PC-3 (cell line): ENCODE measurements around the gene PCP4L1. TPM values are rescaled to one million over a fixed set of nuclear protein-coding genes. Genes with fewer than 3 reads are reported as not detected.

Experiments used
- ATAC-seq: fragments of 200-7000 bp; cut with Tn5 transposase; 2 replicates; pipeline ENCODE4 v1.9.1; 2020; ENCODE audit warnings: mild to moderate bottlenecking, moderate library complexity
- BruUV-seq: library from RNA; stranded (reverse); fragments of 400-500 nt; replicated peaks from 2 replicates; lab custom pipeline; 2021; lab: Mats Ljungman, UMichigan
- CTCF ChIA-PET: fragments of 300-600 bp; sonication (Branson Sonifier 250); formaldehyde crosslinking; loops from one replicate; lab custom pipeline; 2022; ENCODE audit warnings: antibody characterized with exemption; lab: Charles Lee
- POLR2A ChIA-PET: fragments of 300-600 bp; sonication (Branson Sonifier 250); formaldehyde crosslinking; loops from one replicate; lab custom pipeline; 2022; ENCODE audit warnings: antibody characterized with exemption; ENCODE audit not compliant: unreplicated experiment; lab: Charles Lee
- DNase-seq: peaks from one replicate; pipeline ENCODE4 v3.0.0-alpha.2; 2015
- H2AFZ ChIP-seq: fragments of 300-600 bp; sonication (generic); 2 replicates; pipeline ENCODE4 v1.6.0; 2016; ENCODE audit warnings: antibody characterized with exemption, low read length
- H3F3A ChIP-seq: fragments of 300-600 bp; sonication (generic); one replicate; pipeline ENCODE4 v1.6.0; 2017; ENCODE audit warnings: antibody characterized with exemption, low read length, control low read depth, mild to moderate bottlenecking; ENCODE audit not compliant: unreplicated experiment
- H3K27ac ChIP-seq: fragments of 300-600 bp; sonication (generic); 2 replicates; pipeline ENCODE4 v1.5.1; 2016; ENCODE audit warnings: mild to moderate bottlenecking, low read length
- H3K27me3 ChIP-seq: fragments of 300-600 bp; sonication (generic); 2 replicates; pipeline ENCODE4 v1.6.1; 2016; ENCODE audit warnings: low read length, mixed read lengths
- H3K36me3 ChIP-seq: fragments of 300-600 bp; sonication (generic); 2 replicates; pipeline ENCODE4 v1.6.1; 2016; ENCODE audit warnings: low read depth, mixed run types, low read length, mixed read lengths
- H3K4me1 ChIP-seq: fragments of 300-600 bp; sonication (generic); 2 replicates; pipeline ENCODE4 v1.5.1; 2016; ENCODE audit warnings: low read length; ENCODE audit not compliant: insufficient read depth
- H3K4me2 ChIP-seq: fragments of 300-600 bp; sonication (generic); 2 replicates; pipeline ENCODE4 v1.6.0; 2016; ENCODE audit warnings: low read length
- H3K4me3 ChIP-seq: fragments of 300-600 bp; sonication (generic); 2 replicates; pipeline ENCODE4 v1.5.1; 2016; ENCODE audit warnings: mild to moderate bottlenecking, low read length, mixed read lengths
- H3K79me2 ChIP-seq: fragments of 300-600 bp; sonication (generic); 2 replicates; pipeline ENCODE4 v1.6.1; 2017; ENCODE audit warnings: low read length, mixed read lengths
- H3K9ac ChIP-seq: fragments of 300-600 bp; sonication (generic); 2 replicates; pipeline ENCODE4 v1.6.0; 2016; ENCODE audit warnings: mild to moderate bottlenecking, low read length
- H3K9me2 ChIP-seq: fragments of 300-600 bp; sonication (generic); replicated peaks from 2 replicates; pipeline ENCODE4 v1.6.1; 2016; ENCODE audit warnings: mixed run types, low read length, mixed read lengths
- H3K9me3 ChIP-seq: fragments of 300-600 bp; sonication (generic); 2 replicates; pipeline ENCODE4 v1.6.1; 2016; ENCODE audit warnings: low read length, mixed read lengths
- H4K20me1 ChIP-seq: fragments of 300-600 bp; sonication (generic); 2 replicates; pipeline ENCODE4 v1.6.1; 2016; ENCODE audit warnings: low read length, mixed read lengths
- CTCF ChIP-seq: fragments of 300-600 bp; sonication (generic); conservative IDR thresholded peaks from 2 replicates; pipeline ENCODE4 v1.5.1; 2017; ENCODE audit warnings: antibody characterized with exemption, low read depth, mild to moderate bottlenecking, low read length
- EZH2 ChIP-seq: fragments of 300-600 bp; sonication (generic); IDR thresholded peaks from one replicate; pipeline ENCODE4 v1.6.1; 2017; ENCODE audit warnings: antibody characterized with exemption, mild to moderate bottlenecking, low read length; ENCODE audit not compliant: unreplicated experiment
- EZH2phosphoT487 ChIP-seq: fragments of 300-600 bp; sonication (generic); IDR thresholded peaks from 2 replicates; pipeline ENCODE4 v1.6.1; 2018; ENCODE audit warnings: mild to moderate bottlenecking, antibody characterized with exemption, low read length, borderline replicate concordance
- intact Hi-C: fragments of 100-400 bp; cut with micrococcal nuclease; formaldehyde crosslinking; loops from 2 replicates; pipeline ENCODE4 v1.9.0; 2023
- total RNA-seq: library from RNA; depleted of rRNA; stranded (reverse); fragments of >200 nt; gene quantifications from 2 replicates; pipeline ENCODE4 v1.2.3, GENCODE V29; 2014

Gene PCP4L1
- total RNA-seq, 1 experiment from 2014 or later, result 0.07 TPM

GRCh38 chr1:161285113-161285512, 26.6 kb downstream of the PCP4L1 start:
- DNase-seq, result no peak
- Histone ChIP-seq H3K27me3 (peaks cover 49% of the 10 kb centered on the region), H3K9ac (no peak overlapping the region), H3K27ac (no peak overlapping the region), H3K4me2 (no peak overlapping the region), H3K9me3 (no peaks in the 10 kb centered on the region), H3F3A (no peaks in the 10 kb centered on the region), H2AFZ (no peak overlapping the region), H3K4me1 (no peaks in the 10 kb centered on the region), H4K20me1 (no peaks in the 10 kb centered on the region), H3K36me3 (no peaks in the 10 kb centered on the region), H3K9me2 (no peaks in the 10 kb centered on the region), H3K79me2 (no peaks in the 10 kb centered on the region), H3K4me3 (no peak overlapping the region)
- ChIA-PET CTCF (no interaction called here), POLR2A (no interaction called here)
- ATAC-seq, result no peak
- TF ChIP-seq CTCF (no peak), EZH2 (no peak), EZH2phosphoT487 (no peak)
- no TSS peak for BruUV-seq
- intact Hi-C loops, result no loop called here

- no peak overlapping the region for H3K4me2 ChIP-seq
- no peaks in the 10 kb centered on the region for H3K9me3 ChIP-seq
- no peak overlapping the region for H3K27ac ChIP-seq
- no peak overlapping the region for H3K9ac ChIP-seq
- H3K4me1 ChIP-seq, result no peaks in the 10 kb centered on the region
- no TSS peak for BruUV-seq
- no peak overlapping the region for H3K4me3 ChIP-seq
- H2AFZ ChIP-seq, result no peak overlapping the region
- no peaks in the 10 kb centered on the region for H3K79me2 ChIP-seq
- POLR2A ChIA-PET, result interaction anchor here (0.6 kb wide), 1 partner anchor 54 kb away, joined by 3 read pairs; no protein-coding TSS in a partner anchor
- CTCF ChIA-PET, result no interaction called here
- H4K20me1 ChIP-seq, result no peaks in the 10 kb centered on the region
- no peaks in the 10 kb centered on the region for H3K9me2 ChIP-seq
- no peak for DNase-seq
- intact Hi-C loops, result no loop called here
- TF ChIP-seq EZH2 (no peak), EZH2phosphoT487 (no peak), CTCF (no peak)
- H3K36me3 ChIP-seq, result no peaks in the 10 kb centered on the region
- no peak for ATAC-seq
- H3K27me3 ChIP-seq, result peaks cover 49% of the 10 kb centered on the region
- H3F3A ChIP-seq, result no peaks in the 10 kb centered on the region
Observed at GRCh38 chr1:161285521-161285920, 27.0 kb downstream of the PCP4L1 start.

DNA sequence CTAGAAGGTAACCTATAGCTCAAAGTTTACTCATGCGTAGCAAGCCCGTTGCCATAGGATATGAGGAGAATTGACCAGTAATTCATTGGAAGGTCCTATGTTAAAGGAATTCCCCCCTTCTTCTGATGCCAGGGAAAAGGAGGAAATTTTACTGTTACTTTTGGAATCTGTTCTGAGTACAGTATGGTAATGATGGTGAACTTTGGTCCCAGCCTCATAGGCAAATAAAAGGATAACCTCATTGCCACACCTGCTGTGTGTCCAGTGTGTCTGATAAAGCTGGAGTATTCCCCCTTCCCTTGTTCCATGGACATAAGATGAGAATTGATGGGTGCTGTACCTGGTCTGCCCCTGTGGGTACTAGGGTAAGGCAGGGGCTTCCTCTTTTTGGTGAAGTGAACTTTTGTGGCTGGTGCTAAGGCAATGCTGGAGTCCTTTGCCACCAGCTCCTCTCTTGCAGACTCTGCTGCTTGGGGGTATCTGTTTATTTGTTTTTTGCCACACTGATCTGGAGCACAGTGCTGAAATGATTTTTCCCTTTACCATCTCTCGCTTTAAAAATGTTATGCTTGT, 29.0 kb downstream of the PCP4L1 start:
- Histone ChIP-seq H3K27me3 (peaks cover 47% of the 10 kb centered on the region), H3K9me2 (no peaks in the 10 kb centered on the region), H4K20me1 (no peaks in the 10 kb centered on the region), H2AFZ (no peak overlapping the region), H3K4me1 (no peaks in the 10 kb centered on the region), H3K27ac (no peak overlapping the region), H3K9me3 (no peaks in the 10 kb centered on the region), H3K9ac (no peak overlapping the region), H3K4me2 (no peak overlapping the region), H3K4me3 (no peak overlapping the region), H3F3A (no peaks in the 10 kb centered on the region), H3K79me2 (no peaks in the 10 kb centered on the region), H3K36me3 (no peaks in the 10 kb centered on the region)
- DNase-seq (no peak), ATAC-seq (no peak)
- ChIA-PET CTCF (no interaction called here), POLR2A (no interaction called here)
- TF ChIP-seq CTCF, result no peak
- TF ChIP-seq EZH2phosphoT487, result no peak
- no peak for TF ChIP-seq EZH2
- intact Hi-C loops, result no loop called here
- BruUV-seq, result no TSS peak
